IMR-90 (cell line): ENCODE results near the gene CEACAM6. TPM values are rescaled to one million over a fixed set of nuclear protein-coding genes. Genes with fewer than 3 reads are reported as not detected.

Source experiments
- ATAC-seq: fragments of 200-7000 bp; cut with Tn5 transposase; 2 replicates; pipeline ENCODE4 v1.9.1; 2020; ENCODE audit warnings: low read depth, mild to moderate bottlenecking, moderate library complexity
- BruUV-seq: library from RNA; stranded (reverse); fragments of 400-500 nt; replicated peaks from 2 replicates; lab custom pipeline; 2021; lab: Mats Ljungman, UMichigan
- CTCF ChIA-PET: fragments of 300-600 bp; formaldehyde crosslinking; extraction: SDS; loops from one replicate; lab custom pipeline; 2021; ENCODE audit warnings: antibody characterized with exemption; lab: Yijun Ruan, JAX
- POLR2A ChIA-PET: fragments of 300-600 bp; sonication (Branson Sonifier 250); formaldehyde crosslinking; loops from one replicate; lab custom pipeline; 2022; ENCODE audit warnings: antibody characterized with exemption; ENCODE audit not compliant: unreplicated experiment; lab: Charles Lee
- DNase-seq: peaks from one replicate; pipeline ENCODE4 v3.0.0; 2013
- H2AFZ ChIP-seq: replicated peaks from 2 replicates; pipeline ENCODE3; 2013; ENCODE audit warnings: low read length, mild to moderate bottlenecking; ENCODE audit not compliant: poor library complexity
- H2AK5ac ChIP-seq: 2 replicates; pipeline ENCODE4 v1.6.1; 2013; ENCODE audit warnings: low read depth, low read length, inconsistent platforms
- H2AK9ac ChIP-seq: replicated peaks from 2 replicates; pipeline ENCODE3; 2013; ENCODE audit warnings: mild to moderate bottlenecking, low read depth, low read length, moderate library complexity; ENCODE audit not compliant: poor library complexity
- H2BK120ac ChIP-seq: 2 replicates; pipeline ENCODE4 v1.6.1; 2013; ENCODE audit warnings: low read depth, low read length, inconsistent platforms
- H2BK15ac ChIP-seq: 3 replicates; pipeline ENCODE4 v1.6.1; 2013; ENCODE audit warnings: low read depth, low read length, inconsistent platforms
- H2BK20ac ChIP-seq: 2 replicates; pipeline ENCODE4 v1.6.1; 2013; ENCODE audit warnings: low read depth, mild to moderate bottlenecking, inconsistent platforms, low read length, moderate library complexity
- H2BK5ac ChIP-seq: 2 replicates; pipeline ENCODE4 v1.6.1; 2013; ENCODE audit warnings: mild to moderate bottlenecking, low read depth, low read length, inconsistent platforms; ENCODE audit not compliant: poor library complexity, severe bottlenecking
- H3K14ac ChIP-seq: replicated peaks from 2 replicates; pipeline ENCODE4 v1.6.1; 2013; ENCODE audit warnings: low read depth, low read length, inconsistent platforms
- H3K18ac ChIP-seq: 2 replicates; pipeline ENCODE4 v1.6.1; 2013; ENCODE audit warnings: low read depth, low read length, control low read depth
- H3K23ac ChIP-seq: 2 replicates; pipeline ENCODE4 v1.6.1; 2013; ENCODE audit warnings: low read depth, low read length, inconsistent platforms
- H3K27ac ChIP-seq: 2 replicates; pipeline ENCODE4 v1.5.1; 2013; ENCODE audit warnings: mild to moderate bottlenecking, control low read depth, low read length; ENCODE audit not compliant: insufficient read depth
- H3K27me3 ChIP-seq: 2 replicates; pipeline ENCODE4 v1.6.1; 2013; ENCODE audit warnings: low read length; ENCODE audit not compliant: control insufficient read depth, insufficient read depth
- H3K36me3 ChIP-seq: 2 replicates; pipeline ENCODE4 v1.6.1; 2013; ENCODE audit warnings: low read length, mixed read lengths; ENCODE audit not compliant: control insufficient read depth, insufficient read depth
- H3K4ac ChIP-seq: 2 replicates; pipeline ENCODE4 v1.6.1; 2013; ENCODE audit warnings: low read depth, low read length, inconsistent platforms
- H3K4me1 ChIP-seq: 2 replicates; pipeline ENCODE4 v1.6.1; 2013; ENCODE audit warnings: low read length, mixed read lengths; ENCODE audit not compliant: control insufficient read depth, insufficient read depth
- H3K4me2 ChIP-seq: 2 replicates; pipeline ENCODE4 v1.6.1; 2013; ENCODE audit warnings: low read depth, mild to moderate bottlenecking, control low read depth, low read length, moderate library complexity
- H3K4me3 ChIP-seq: 2 replicates; pipeline ENCODE4 v1.5.1; 2013; ENCODE audit warnings: low read depth, mild to moderate bottlenecking, control low read depth, low read length, moderate library complexity; ENCODE audit not compliant: insufficient read depth
- H3K56ac ChIP-seq: 2 replicates; pipeline ENCODE4 v1.6.1; 2013; ENCODE audit warnings: low read length, inconsistent platforms; ENCODE audit not compliant: insufficient read depth; ENCODE audit errors: extremely low read depth
- H3K79me1 ChIP-seq, 2 experiments: 2 replicates each; pipeline ENCODE4 v1.6.1; 2013; ENCODE audit warnings: low read length in 2 of 2, inconsistent platforms in 1 of 2, low read depth in 1 of 2
- H3K9ac ChIP-seq: 2 replicates; pipeline ENCODE4 v1.6.1; 2013; ENCODE audit warnings: low read depth, low read length, control low read depth
- H3K9me1 ChIP-seq: 2 replicates; pipeline ENCODE4 v1.6.1; 2013; ENCODE audit warnings: low read length, inconsistent platforms; ENCODE audit not compliant: insufficient read depth
- H3K9me3 ChIP-seq: 2 replicates; pipeline ENCODE4 v1.6.1; 2013; ENCODE audit warnings: low read length; ENCODE audit not compliant: control insufficient read depth, insufficient read depth
- H4K20me1 ChIP-seq: 2 replicates; pipeline ENCODE4 v1.6.1; 2013; ENCODE audit warnings: low read length, inconsistent platforms; ENCODE audit not compliant: insufficient read depth
- H4K5ac ChIP-seq: 2 replicates; pipeline ENCODE4 v1.6.1; 2013; ENCODE audit warnings: mild to moderate bottlenecking, low read depth, low read length, control low read depth
- H4K8ac ChIP-seq, 2 experiments: 2 replicates each; pipeline ENCODE4 v1.6.1; 2013; ENCODE audit warnings: low read depth in 2 of 2, low read length in 2 of 2, control low read depth in 1 of 2, inconsistent platforms in 1 of 2
- H4K91ac ChIP-seq: 2 replicates; pipeline ENCODE4 v1.6.1; 2013; ENCODE audit warnings: low read depth, low read length, inconsistent platforms; ENCODE audit not compliant: insufficient read depth
- CTCF ChIP-seq: conservative IDR thresholded peaks from 2 replicates; pipeline ENCODE4 v1.5.1; 2012; ENCODE audit warnings: mild to moderate bottlenecking, low read depth, low read length, improper control_type of control experiment
- ELK1 ChIP-seq: fragments of 150-350 bp; IDR thresholded peaks from 2 replicates; pipeline ENCODE4 v1.6.1; 2016; ENCODE audit warnings: low read depth, mild to moderate bottlenecking, low read length, moderate library complexity, borderline replicate concordance
- FOS ChIP-seq: fragments of 150-350 bp; IDR thresholded peaks from 2 replicates; pipeline ENCODE4 v1.6.1; 2016; ENCODE audit warnings: low read depth, low read length
- MXI1 ChIP-seq: IDR thresholded peaks from 2 replicates; pipeline ENCODE4 v1.6.1; 2012; ENCODE audit warnings: low read depth, mild to moderate bottlenecking, low read length, moderate library complexity, borderline replicate concordance
- POLR2A ChIP-seq: IDR thresholded peaks from 2 replicates; pipeline ENCODE4 v1.6.1; 2012; ENCODE audit warnings: mild to moderate bottlenecking, low read depth, low read length
- RAD21 ChIP-seq: IDR thresholded peaks from 2 replicates; pipeline ENCODE4 v1.6.1; 2012; ENCODE audit warnings: low read length, improper control_type of control experiment
- SMC3 ChIP-seq: fragments of 150-350 bp; IDR thresholded peaks from 2 replicates; pipeline ENCODE4 v1.6.1; 2016; ENCODE audit warnings: low read depth, mild to moderate bottlenecking, antibody characterized with exemption, low read length, moderate library complexity
- whole genome bisulfite sequencing, 2 experiments: methylation state at CpG; one replicate each; pipeline versions ENCODE4 v1.1.5 to v1.1.7; 2013; ENCODE audit warnings: missing lambda C conversion rate in 2 of 2; ENCODE audit not compliant: insufficient read length in 1 of 2; ENCODE audit errors: extremely low coverage in 2 of 2; 5-methylcytosine and 5-hydroxymethylcytosine counted together
- dilution Hi-C: fragments of 300-500 bp; cut with HindIII; formaldehyde crosslinking; loops from one replicate; pipeline ENCODE4 v1.14.3; 2018; ENCODE audit warnings: low sequenced_read_pairs; ENCODE audit not compliant: unreplicated experiment
- in situ Hi-C: fragments of 300-500 bp; cut with MboI; formaldehyde crosslinking; loops from 3 replicates; pipeline ENCODE4 v1.14.3; 2019; ENCODE audit warnings: low sequenced_read_pairs, inconsistent platforms, mixed read lengths
- intact Hi-C: fragments of 100-400 bp; cut with micrococcal nuclease; formaldehyde crosslinking; loops from 2 replicates; pipeline ENCODE4 v1.10.0; 2022
- polyA plus RNA-seq, 3 experiments: library from polyadenylated mRNA; depleted of rRNA; stranded (reverse); fragments of >200 nt; gene quantifications; 2 replicates each; pipeline ENCODE4 v1.2.3, GENCODE V29; 2012; ENCODE audit warnings: low replicate concordance in 1 of 3
- total RNA-seq: library from RNA; depleted of rRNA; stranded (reverse); fragments of >200 nt; gene quantifications from 2 replicates; pipeline ENCODE4 v1.2.3, GENCODE V29; 2012

Gene CEACAM6
- total and polyA plus RNA-seq, 2 of the 4 experiments (the other 2 are of a cell fraction), result not detected

GRCh38 chr19:41793414-41793727 is 38.0 kb downstream of the CEACAM6 start (continued):
- TF ChIP-seq ELK1 (no peak), POLR2A (no peak), MXI1 (no peak), RAD21 (no peak)

GRCh38 chr19:41795031-41795461 is 39.7 kb downstream of the CEACAM6 start:
- BruUV-seq, result no TSS peak
- WGBS, 2 experiments, result no CpG with 5 or more reads among the region's 5 CpGs
- H2BK120ac ChIP-seq, result no peak overlapping the region
- ChIA-PET CTCF (interaction anchor here (0.8 to 2.2 kb wide), 2 partner anchors 10 to 14 kb away, joined by 3 to 11 read pairs; no protein-coding TSS in a partner anchor), POLR2A (no interaction called here)
- peak; percentile 16 for DNase-seq
- H3K4me2 ChIP-seq, result no peak overlapping the region
- in situ Hi-C loops, result no loop called here
- dilution Hi-C loops, result no loop called here
- no peak overlapping the region for H2AFZ ChIP-seq
- no peak overlapping the region for H3K4me3 ChIP-seq
- H3K36me3 ChIP-seq, result no peaks in the 10 kb centered on the region
- no peak overlapping the region for H3K18ac ChIP-seq
- H3K27me3 ChIP-seq, result peaks cover 3% of the 10 kb centered on the region
- no peak for TF ChIP-seq FOS
- no peak for TF ChIP-seq SMC3
- TF ChIP-seq CTCF, result peak; percentile 56
- no peak overlapping the region for H3K14ac ChIP-seq
- H2BK15ac ChIP-seq, result no peak overlapping the region
- no peak overlapping the region for H3K9ac ChIP-seq
- H3K27ac ChIP-seq, result no peak overlapping the region
- no peaks in the 10 kb centered on the region for H3K9me1 ChIP-seq
- no peak overlapping the region for H3K56ac ChIP-seq
- no peak overlapping the region for H2BK5ac ChIP-seq
- no peak overlapping the region for H3K23ac ChIP-seq
- H4K5ac ChIP-seq, result no peak overlapping the region
- ATAC-seq, result peak; percentile 97
- intact Hi-C loops, result loop anchor here (10.0 kb wide), 1 partner anchor 160 kb away; the partner anchor contains the start of gene RABAC1
- no peak overlapping the region for H4K91ac ChIP-seq
- no peak overlapping the region for H4K8ac ChIP-seq
- no peak overlapping the region for H2AK5ac ChIP-seq
- no peaks in the 10 kb centered on the region for H4K20me1 ChIP-seq
- H3K79me1 ChIP-seq, result no peaks in the 10 kb centered on the region
- no peak overlapping the region for H3K4ac ChIP-seq
- no peak overlapping the region for H2AK9ac ChIP-seq
- no peak overlapping the region for H2BK20ac ChIP-seq
- no peaks in the 10 kb centered on the region for H3K9me3 ChIP-seq
- no peaks in the 10 kb centered on the region for H3K4me1 ChIP-seq
